ENCODE measurements around the gene BTAF1.

BTAF1 gene

GRCh38 chr10:92054807-92055206, 131.2 kb downstream of the BTAF1 start:
- no peak for DNase-seq

- DNase-seq, result no peak
Observed at GRCh38 chr10:92062273-92062672, 138.7 kb downstream of the BTAF1 start.

GRCh38 chr10:92064506-92064905, 140.9 kb downstream of the BTAF1 start:
- DNase-seq, result no peak

- DNase-seq, result no peak
Observed at GRCh38 chr10:92066386-92066785, 142.8 kb downstream of the BTAF1 start.

- DNase-seq, result no peak
Observed at GRCh38 chr10:92068900-92069299, 145.3 kb downstream of the BTAF1 start.

- DNase-seq, result no peak
Observed at GRCh38 chr10:92074126-92074887, 150.7 kb downstream of the BTAF1 start.

- no peak for DNase-seq
Observed at GRCh38 chr10:92075829-92076228, 152.3 kb downstream of the BTAF1 start.

- no peak for DNase-seq
Observed at GRCh38 chr10:92076722-92077121, 153.2 kb downstream of the BTAF1 start.

GRCh38 chr10:92079003-92079402, 155.4 kb downstream of the BTAF1 start:
- no peak for DNase-seq
